LNCaP clone FGC (cell line): Measurements from ENCODE around the gene EDIL3.

ENCODE experiments used
- DNase-seq: peaks from one replicate; pipeline ENCODE4 v3.0.0-alpha.2; 2011; ENCODE audit warnings: low read depth
- H3K4me3 ChIP-seq: 2 replicates; pipeline ENCODE4 v1.5.1; 2011; ENCODE audit warnings: mild to moderate bottlenecking, low read depth, low read length, control low read depth
- CTCF ChIP-seq: IDR thresholded peaks from 2 replicates; pipeline ENCODE4 v1.5.1; 2012; ENCODE audit warnings: mild to moderate bottlenecking; ENCODE audit not compliant: control insufficient read depth, insufficient read depth; ENCODE audit errors: extremely low read depth

Gene EDIL3

GRCh38 chr5:84017523-84018172 lies 367.0 kb downstream of the EDIL3 start:
- DNase-seq, result no peak
- no peak for TF ChIP-seq CTCF
- H3K4me3 ChIP-seq, result no peak overlapping the region

GRCh38 chr5:84016085-84016484 lies 368.6 kb downstream of the EDIL3 start:
- H3K4me3 ChIP-seq, result no peak overlapping the region
- DNase-seq, result no peak
- TF ChIP-seq CTCF, result no peak

- no peak for DNase-seq
- H3K4me3 ChIP-seq, result no peak overlapping the region
- TF ChIP-seq CTCF, result no peak
Observed at GRCh38 chr5:84014966-84015365, 369.7 kb downstream of the EDIL3 start.

- no peak for DNase-seq
- H3K4me3 ChIP-seq, result no peak overlapping the region
- TF ChIP-seq CTCF, result no peak
Observed at GRCh38 chr5:83993803-83994202, 390.9 kb downstream of the EDIL3 start.

GRCh38 chr5:83991566-83992224 lies 393.0 kb downstream of the EDIL3 start:
- no peak overlapping the region for H3K4me3 ChIP-seq
- no peak for TF ChIP-seq CTCF
- no peak for DNase-seq

GRCh38 chr5:83988293-83988685 lies 396.4 kb downstream of the EDIL3 start:
- H3K4me3 ChIP-seq, result no peak overlapping the region
- no peak for TF ChIP-seq CTCF
- DNase-seq, result no peak
